HEK293 (cell line): ENCODE data around the gene NXN.

Experiments
- CTCF ChIA-PET: fragments of 350-600 bp; formaldehyde crosslinking; extraction: SDS; loops from one replicate; lab custom pipeline; 2021; ENCODE audit warnings: antibody characterized with exemption; lab: Yijun Ruan, JAX
- POLR2A ChIA-PET: fragments of 300-600 bp; formaldehyde crosslinking; extraction: SDS; loops from one replicate; lab custom pipeline; 2020; ENCODE audit warnings: antibody characterized with exemption, inconsistent platforms; lab: Yijun Ruan, JAX
- H3K27ac ChIP-seq: fragments of 200-500 bp; sonication (Bioruptor generic); 2 replicates; pipeline ENCODE4 v1.5.1; 2014; ENCODE audit warnings: low read depth, low read length, control low read depth, inconsistent platforms; ENCODE audit errors: extremely low read depth
- H3K36me3 ChIP-seq, 2 experiments: fragments of 200-500 bp in 1 of 2; sonication (Bioruptor generic) in 1 of 2; 1 replicate in 1 of 2; 2 replicates in 1 of 2; pipeline ENCODE4 v1.5.1; 2014 to 2017; ENCODE audit warnings: inconsistent platforms in 2 of 2, low read length in 2 of 2; ENCODE audit not compliant: control insufficient read depth in 2 of 2, insufficient read depth in 1 of 2
- H3K4me1 ChIP-seq: fragments of 200-500 bp; sonication (Bioruptor generic); 2 replicates; pipeline ENCODE4 v1.5.1; 2014; ENCODE audit warnings: mild to moderate bottlenecking, low read length, inconsistent platforms; ENCODE audit not compliant: control insufficient read depth, insufficient read depth
- H3K4me3 ChIP-seq: 2 replicates; pipeline ENCODE4 v1.5.1; 2011; ENCODE audit warnings: low read depth, mild to moderate bottlenecking, control low read depth, low read length, moderate library complexity
- H3K9me3 ChIP-seq: fragments of 200-500 bp; sonication (Bioruptor generic); 2 replicates; pipeline ENCODE4 v1.5.1; 2014; ENCODE audit warnings: low read depth, low read length, inconsistent platforms; ENCODE audit not compliant: control insufficient read depth, insufficient read depth
- ELK4 ChIP-seq: IDR thresholded peaks from 2 replicates; pipeline ENCODE4 v1.6.1; 2011; ENCODE audit warnings: mild to moderate bottlenecking, low read depth, low read length, borderline replicate concordance
- KLF17 ChIP-seq: fragments of 450-650 bp; formaldehyde crosslinking; IDR thresholded peaks from 2 replicates; pipeline ENCODE4 v1.5.1; 2016; ENCODE audit warnings: missing biosample characterization, missing genetic modification characterization
- KLF7 ChIP-seq: fragments of 450-650 bp; formaldehyde crosslinking; IDR thresholded peaks from 2 replicates; pipeline ENCODE4 v1.5.1; 2016; ENCODE audit warnings: missing biosample characterization, missing genetic modification characterization, borderline replicate concordance
- OSR2 ChIP-seq: fragments of 450-650 bp; formaldehyde crosslinking; IDR thresholded peaks from 2 replicates; pipeline ENCODE4 v1.5.1; 2016; ENCODE audit warnings: missing biosample characterization, missing genetic modification characterization
- SCRT1 ChIP-seq: fragments of 450-650 bp; formaldehyde crosslinking; IDR thresholded peaks from 2 replicates; pipeline ENCODE4 v1.5.1; 2016; ENCODE audit warnings: missing biosample characterization, missing genetic modification characterization, borderline replicate concordance
- SCRT2 ChIP-seq: fragments of 450-650 bp; formaldehyde crosslinking; IDR thresholded peaks from 2 replicates; pipeline ENCODE4 v1.5.1; 2016; ENCODE audit warnings: missing biosample characterization, missing genetic modification characterization
- SP2 ChIP-seq: fragments of 450-650 bp; formaldehyde crosslinking; IDR thresholded peaks from 2 replicates; pipeline ENCODE4 v1.5.1; 2016; ENCODE audit warnings: missing biosample characterization, missing genetic modification characterization
- ZBTB1 ChIP-seq: fragments of 450-650 bp; formaldehyde crosslinking; IDR thresholded peaks from 2 replicates; pipeline ENCODE4 v1.5.1; 2016; ENCODE audit warnings: missing biosample characterization, missing genetic modification characterization
- ZBTB17 ChIP-seq: fragments of 450-650 bp; formaldehyde crosslinking; IDR thresholded peaks from 2 replicates; pipeline ENCODE4 v1.5.1; 2016; ENCODE audit warnings: missing biosample characterization, missing genetic modification characterization
- ZBTB21 ChIP-seq: fragments of 450-650 bp; formaldehyde crosslinking; IDR thresholded peaks from 2 replicates; pipeline ENCODE4 v1.5.1; 2017; ENCODE audit warnings: missing biosample characterization, missing genetic modification characterization
- ZBTB8A ChIP-seq: fragments of 450-650 bp; formaldehyde crosslinking; IDR thresholded peaks from 2 replicates; pipeline ENCODE4 v1.5.1; 2016; ENCODE audit warnings: missing biosample characterization, missing genetic modification characterization
- ZFHX2 ChIP-seq: fragments of 450-650 bp; formaldehyde crosslinking; conservative IDR thresholded peaks from 2 replicates; pipeline ENCODE4 v1.5.1; 2016; ENCODE audit warnings: missing biosample characterization, missing genetic modification characterization
- ZFP69B ChIP-seq: fragments of 450-650 bp; formaldehyde crosslinking; IDR thresholded peaks from 2 replicates; pipeline ENCODE4 v1.5.1; 2016; ENCODE audit warnings: missing biosample characterization, missing genetic modification characterization
- ZNF132 ChIP-seq: fragments of 450-650 bp; formaldehyde crosslinking; IDR thresholded peaks from 2 replicates; pipeline ENCODE4 v1.5.1; 2017; ENCODE audit warnings: missing biosample characterization, missing genetic modification characterization, borderline replicate concordance
- ZNF148 ChIP-seq: fragments of 450-650 bp; formaldehyde crosslinking; IDR thresholded peaks from 2 replicates; pipeline ENCODE4 v1.5.0; 2017; ENCODE audit warnings: missing biosample characterization, missing genetic modification characterization, borderline replicate concordance
- ZNF174 ChIP-seq: fragments of 450-650 bp; formaldehyde crosslinking; IDR thresholded peaks from 2 replicates; pipeline ENCODE4 v1.5.0; 2017; ENCODE audit warnings: missing biosample characterization, mild to moderate bottlenecking, missing genetic modification characterization
- ZNF175 ChIP-seq: fragments of 450-650 bp; formaldehyde crosslinking; IDR thresholded peaks from 2 replicates; pipeline ENCODE4 v1.5.1; 2016; ENCODE audit warnings: missing biosample characterization, missing genetic modification characterization
- ZNF211 ChIP-seq: fragments of 450-650 bp; formaldehyde crosslinking; IDR thresholded peaks from 2 replicates; pipeline ENCODE4 v1.5.1; 2016; ENCODE audit warnings: low read depth, missing biosample characterization, missing genetic modification characterization
- ZNF366 ChIP-seq: fragments of 450-650 bp; formaldehyde crosslinking; conservative IDR thresholded peaks from 2 replicates; pipeline ENCODE4 v1.5.1; 2016; ENCODE audit warnings: missing biosample characterization, missing genetic modification characterization
- ZNF426 ChIP-seq: fragments of 450-650 bp; formaldehyde crosslinking; IDR thresholded peaks from 2 replicates; pipeline ENCODE4 v1.5.1; 2017; ENCODE audit warnings: missing biosample characterization, missing genetic modification characterization, mild to moderate bottlenecking, inconsistent platforms, moderate library complexity
- ZNF488 ChIP-seq: fragments of 450-650 bp; formaldehyde crosslinking; IDR thresholded peaks from 2 replicates; pipeline ENCODE4 v1.5.1; 2016; ENCODE audit warnings: missing biosample characterization, missing genetic modification characterization
- ZNF544 ChIP-seq: fragments of 450-650 bp; formaldehyde crosslinking; IDR thresholded peaks from 2 replicates; pipeline ENCODE4 v1.5.0; 2017; ENCODE audit warnings: missing biosample characterization, missing genetic modification characterization
- ZNF585B ChIP-seq: fragments of 450-650 bp; formaldehyde crosslinking; IDR thresholded peaks from 2 replicates; pipeline ENCODE4 v1.5.1; 2016; ENCODE audit warnings: missing biosample characterization, missing genetic modification characterization
- ZNF660 ChIP-seq: fragments of 450-650 bp; IDR thresholded peaks from 2 replicates; pipeline ENCODE4 v1.5.1; 2018; ENCODE audit warnings: missing biosample characterization, mild to moderate bottlenecking, missing genetic modification characterization
- ZNF747 ChIP-seq: fragments of 450-650 bp; formaldehyde crosslinking; IDR thresholded peaks from 2 replicates; pipeline ENCODE4 v1.5.1; 2016; ENCODE audit warnings: missing biosample characterization, missing genetic modification characterization
- ZNF76 ChIP-seq: fragments of 450-650 bp; formaldehyde crosslinking; IDR thresholded peaks from 2 replicates; pipeline ENCODE4; 2016; ENCODE audit warnings: low read depth, missing biosample characterization, missing genetic modification characterization, borderline replicate concordance
- ZSCAN16 ChIP-seq: fragments of 450-650 bp; formaldehyde crosslinking; IDR thresholded peaks from 2 replicates; pipeline ENCODE4 v1.5.1; 2016; ENCODE audit warnings: missing biosample characterization, missing genetic modification characterization
- TF ChIP-seq, protein P1 (sequence below): fragments of 450-650 bp; formaldehyde crosslinking; IDR thresholded peaks from 2 replicates; pipeline ENCODE4 v1.5.1; 2016; ENCODE audit warnings: missing biosample characterization, missing genetic modification characterization
- TF ChIP-seq, protein P2 (sequence below): fragments of 450-650 bp; formaldehyde crosslinking; IDR thresholded peaks from 2 replicates; pipeline ENCODE4 v1.5.1; 2016; ENCODE audit warnings: missing biosample characterization, missing genetic modification characterization, low read depth

NXN gene

DNA sequence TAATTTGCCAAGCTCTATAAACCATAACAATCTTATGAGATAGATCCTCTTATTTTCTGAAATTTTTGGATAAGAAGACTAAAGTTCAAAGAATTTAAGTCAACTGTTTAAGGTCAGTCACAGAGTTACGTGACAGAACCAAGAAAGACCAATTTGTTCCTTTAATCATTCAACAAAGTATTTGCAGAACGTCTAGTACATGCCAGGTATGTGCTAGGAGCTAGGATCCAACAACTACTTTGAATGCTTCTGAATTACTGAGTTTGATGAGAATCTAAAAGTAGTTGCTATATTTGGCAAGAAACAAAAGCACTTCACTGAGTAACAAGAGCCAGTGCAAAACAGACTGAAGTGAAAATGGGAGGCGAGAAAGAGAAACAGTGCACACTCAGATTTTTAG lies 212.5 kb downstream of the NXN start:
- no peak for TF ChIP-seq ZSCAN16
- TF ChIP-seq ZNF175 (tag by site-specific recombination), result no peak
- TF ChIP-seq ZFP69B, result no peak
- TF ChIP-seq ZFHX2 (tag by site-specific recombination), result no peak
- TF ChIP-seq KLF17 (tag by site-specific recombination), result no peak
- TF ChIP-seq ZNF660, result no peak
- no peak for TF ChIP-seq ZNF148 (tag by site-specific recombination)
- TF ChIP-seq ZNF174 (tag by site-specific recombination), result no peak
- TF ChIP-seq ZNF747 (tag by site-specific recombination), result no peak
- TF ChIP-seq OSR2, result no peak
- TF ChIP-seq ZNF132, result no peak
- no peak for TF ChIP-seq KLF7 (tag by site-specific recombination)
- TF ChIP-seq, protein P1, sequence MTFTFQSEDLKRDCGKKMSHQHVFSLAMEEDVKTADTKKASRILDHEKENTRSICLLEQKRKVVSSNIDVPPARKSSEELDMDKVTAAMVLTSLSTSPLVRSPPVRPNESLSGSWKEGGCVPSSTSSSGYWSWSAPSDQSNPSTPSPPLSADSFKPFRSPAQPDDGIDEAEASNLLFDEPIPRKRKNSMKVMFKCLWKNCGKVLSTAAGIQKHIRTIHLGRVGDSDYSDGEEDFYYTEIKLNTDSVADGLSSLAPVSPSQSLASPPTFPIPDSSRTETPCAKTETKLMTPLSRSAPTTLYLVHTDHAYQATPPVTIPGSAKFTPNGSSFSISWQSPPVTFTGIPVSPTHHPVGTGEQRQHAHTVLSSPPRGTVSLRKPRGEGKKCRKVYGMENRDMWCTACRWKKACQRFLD, result no peak
- TF ChIP-seq ZBTB1 (tag by site-specific recombination), result no peak
- TF ChIP-seq, protein P2, sequence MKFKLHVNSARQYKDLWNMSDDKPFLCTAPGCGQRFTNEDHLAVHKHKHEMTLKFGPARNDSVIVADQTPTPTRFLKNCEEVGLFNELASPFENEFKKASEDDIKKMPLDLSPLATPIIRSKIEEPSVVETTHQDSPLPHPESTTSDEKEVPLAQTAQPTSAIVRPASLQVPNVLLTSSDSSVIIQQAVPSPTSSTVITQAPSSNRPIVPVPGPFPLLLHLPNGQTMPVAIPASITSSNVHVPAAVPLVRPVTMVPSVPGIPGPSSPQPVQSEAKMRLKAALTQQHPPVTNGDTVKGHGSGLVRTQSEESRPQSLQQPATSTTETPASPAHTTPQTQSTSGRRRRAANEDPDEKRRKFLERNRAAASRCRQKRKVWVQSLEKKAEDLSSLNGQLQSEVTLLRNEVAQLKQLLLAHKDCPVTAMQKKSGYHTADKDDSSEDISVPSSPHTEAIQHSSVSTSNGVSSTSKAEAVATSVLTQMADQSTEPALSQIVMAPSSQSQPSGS (tag by site-specific recombination), result no peak
- TF ChIP-seq SCRT2 (tag by site-specific recombination), result no peak
- no peak for TF ChIP-seq ZNF426 (tag by site-specific recombination)
- no peak for TF ChIP-seq ZBTB17 (tag by site-specific recombination)
- ChIA-PET POLR2A (no interaction called here), CTCF (interaction anchor here (0.6 kb wide), 1 partner anchor 55 kb away, joined by 4 read pairs; no protein-coding TSS in a partner anchor)
- Histone ChIP-seq H3K4me1 (no peaks in the 10 kb centered on the region), H3K4me3 (no peak overlapping the region), H3K36me3 (peaks cover 58 to 84% of the 10 kb centered on the region in 2 experiments), H3K9me3 (no peaks in the 10 kb centered on the region), H3K27ac (no peak overlapping the region)

DNA sequence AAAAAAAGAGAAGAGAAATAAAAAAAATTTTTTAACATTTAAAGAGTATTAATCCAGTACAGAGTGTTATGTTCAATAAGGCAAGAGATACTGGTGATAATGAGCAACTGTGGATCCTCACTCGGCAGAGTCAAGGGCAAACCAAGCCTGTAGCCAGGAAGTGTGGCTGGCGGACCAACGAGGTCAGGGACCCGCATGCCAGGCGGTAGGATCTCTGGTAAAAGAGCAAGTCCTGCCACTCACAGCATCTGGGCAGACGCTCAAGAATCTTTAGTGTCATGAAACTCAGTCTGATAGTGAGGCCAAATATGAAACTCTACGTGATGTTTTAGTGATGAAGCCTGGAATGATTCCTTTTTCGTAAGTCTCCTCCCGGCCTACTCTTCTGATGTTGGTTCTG lies 219.2 kb downstream of the NXN start:
- Histone ChIP-seq H3K4me1 (no peaks in the 10 kb centered on the region), H3K9me3 (no peaks in the 10 kb centered on the region), H3K4me3 (no peak overlapping the region), H3K36me3 (peaks cover 68 to 86% of the 10 kb centered on the region in 2 experiments), H3K27ac (no peak overlapping the region)
- POLR2A ChIA-PET, result no interaction called here
- CTCF ChIA-PET, result interaction anchor here (0.8 kb wide), 1 partner anchor 236 kb away, joined by 3 read pairs; the partner anchor contains the start of gene TIMM22
- TF ChIP-seq ZNF488 (tag by site-specific recombination) (no peak), ZNF366 (tag by site-specific recombination) (no peak), ZNF211 (tag by site-specific recombination) (no peak), ZNF76 (tag by site-specific recombination) (no peak), ZBTB8A (tag by site-specific recombination) (no peak), ZBTB21 (no peak), ELK4 (no peak), ZNF544 (tag by site-specific recombination) (no peak), SCRT1 (tag by site-specific recombination) (no peak), SP2 (no peak), ZNF585B (tag by site-specific recombination) (no peak)
